Prostate gland (tissue), 2 donors: ENCODE results near the gene MTFP1. TPM values are rescaled to one million over a fixed set of nuclear protein-coding genes. Genes with fewer than 3 reads are reported as not detected.
A peak's percentile ranks its signal among the peaks of the same experiment; 100 is the strongest.

Experiments
- DNase-seq: peaks from one replicate; pipeline ENCODE4 v3.0.0-alpha.2; 2019; ENCODE audit warnings: low spot score
- H3K27ac ChIP-seq, 2 donors: fragments of 200-600 bp; sonication (generic); 2 replicates each; pipeline ENCODE4 v1.5.1; 2017 to 2019
- H3K27me3 ChIP-seq: fragments of 200-600 bp; sonication (generic); replicated peaks from 2 replicates; pipeline ENCODE4 v1.5.1; 2019; ENCODE audit not compliant: insufficient read depth
- H3K36me3 ChIP-seq, 2 donors: fragments of 200-600 bp; sonication (generic); 1 replicate in 1 of 2; 2 replicates in 1 of 2; pipeline versions ENCODE4 v1.5.1 to v1.8.1; 2017 to 2019
- H3K4me1 ChIP-seq: fragments of 200-600 bp; sonication (generic); replicated peaks from 2 replicates; pipeline ENCODE4 v1.5.1; 2019
- H3K4me3 ChIP-seq, 2 donors: fragments of 200-600 bp; sonication (generic); 2 replicates each; pipeline ENCODE4 v1.5.1; 2017 to 2019
- H3K9me3 ChIP-seq: fragments of 200-600 bp; sonication (generic); 2 replicates; pipeline ENCODE4 v1.5.1; 2017
- CTCF ChIP-seq, 4 experiments: fragments of 200-600 bp in 2 of 4; fragments of 450-650 bp in 2 of 4; sonication (generic) in 2 of 4; IDR thresholded peaks; 1 replicate in 3 of 4; 2 replicates in 1 of 4; pipeline ENCODE4 v1.5.1; 2016 to 2019; ENCODE audit warnings: antibody characterized with exemption in 4 of 4, mild to moderate bottlenecking in 2 of 4, moderate library complexity in 2 of 4
- POLR2A ChIP-seq: fragments of 450-650 bp; IDR thresholded peaks from one replicate; pipeline ENCODE4 v1.6.1; 2016; ENCODE audit warnings: antibody characterized with exemption, mild to moderate bottlenecking
- POLR2AphosphoS5 ChIP-seq: sonication (generic); formaldehyde crosslinking; IDR thresholded peaks from one replicate; pipeline ENCODE4 v1.6.1; 2017; ENCODE audit warnings: antibody characterized with exemption
- WGBS: methylation state at CpG from one replicate; pipeline ENCODE4 v1.1.5; 2018; 5-methylcytosine and 5-hydroxymethylcytosine counted together
- intact Hi-C: fragments of 100-400 bp; cut with DNase I; formaldehyde crosslinking; loops from one replicate; pipeline ENCODE4 v1.14.2; 2022
- total RNA-seq, 2 donors: library from RNA; depleted of rRNA; stranded (reverse); fragments of >200 nt; gene quantifications; one replicate each; pipeline ENCODE4 v1.1.0, GENCODE V29; 2016

The MTFP1 gene
- total RNA-seq, 2 donors from 2014 or later = 14.1 to 28.1 TPM

- peaks cover 0 to 6% of the 10 kb centered on the region in 2 donors for H3K36me3 ChIP-seq
- intact Hi-C loops = no loop called here
Measured at GRCh38 chr22:30408388-30409102, 17.0 kb upstream of the MTFP1 start.

DNA sequence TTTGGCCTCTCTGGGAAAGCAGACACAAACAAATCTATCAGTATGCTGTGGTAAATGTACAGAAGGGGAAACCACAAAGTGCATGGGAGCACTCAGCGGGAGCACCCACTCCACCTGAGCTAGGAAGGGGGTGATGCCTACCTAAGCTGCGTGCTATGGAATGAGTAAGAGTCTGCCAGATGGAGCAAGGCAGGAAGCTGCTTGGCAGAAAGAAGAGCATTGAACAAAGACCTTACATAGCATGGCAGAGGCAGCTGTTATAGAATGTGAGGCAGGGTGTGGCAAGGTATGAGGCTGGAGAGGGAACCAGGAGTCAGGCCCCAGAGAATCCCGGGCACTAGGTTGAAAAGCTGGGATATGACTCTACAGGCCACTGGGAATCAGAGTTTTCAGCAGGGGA is 13.8 kb upstream of the MTFP1 start:
- WGBS = 84% methylated on average over 3 of the region's 3 CpGs
- intact Hi-C loops = no loop called here
- TF ChIP-seq CTCF (IDR thresholded peaks at IDR 0.05) (no peak), POLR2AphosphoS5 (no peak), POLR2A (no peak)
- Histone ChIP-seq H3K36me3 (peaks cover 0 to 6% of the 10 kb centered on the region in 2 donors), H3K4me3 (no peak overlapping the region), H3K4me1 (no peaks in the 10 kb centered on the region), H3K27me3 (no peaks in the 10 kb centered on the region), H3K27ac (peak overlapping the region in 1 of 2 donors; percentile 19), H3K9me3 (no peaks in the 10 kb centered on the region)
- no peak for DNase-seq

More at GRCh38 chr22:30408388-30409102, 17.0 kb upstream of the MTFP1 start:
- H3K27me3 ChIP-seq = no peaks in the 10 kb centered on the region
- no peaks in the 10 kb centered on the region for H3K4me1 ChIP-seq
- no peak for TF ChIP-seq POLR2AphosphoS5
- no peak for TF ChIP-seq POLR2A
- TF ChIP-seq CTCF (IDR thresholded peaks at IDR 0.05) = no peak
- H3K27ac ChIP-seq = no peak overlapping the region
- 77% methylated on average over 13 of the region's 13 CpGs for WGBS
- DNase-seq = no peak
- no peak overlapping the region for H3K4me3 ChIP-seq
- H3K9me3 ChIP-seq = no peaks in the 10 kb centered on the region

- WGBS = 72% methylated on average over 4 of the region's 4 CpGs
- Histone ChIP-seq H3K27ac (peak overlapping the region in 1 of 2 donors; percentile 95), H3K4me3 (no peak overlapping the region), H3K4me1 (no peaks in the 10 kb centered on the region), H3K36me3 (peaks cover 0 to 6% of the 10 kb centered on the region in 2 donors), H3K9me3 (no peaks in the 10 kb centered on the region), H3K27me3 (no peaks in the 10 kb centered on the region)
- TF ChIP-seq POLR2A (no peak), POLR2AphosphoS5 (no peak), CTCF (IDR thresholded peaks at IDR 0.05) (no peak)
- no peak for DNase-seq
- intact Hi-C loops = no loop called here
Measured at GRCh38 chr22:30413001-30413400, 12.6 kb upstream of the MTFP1 start.

DNA sequence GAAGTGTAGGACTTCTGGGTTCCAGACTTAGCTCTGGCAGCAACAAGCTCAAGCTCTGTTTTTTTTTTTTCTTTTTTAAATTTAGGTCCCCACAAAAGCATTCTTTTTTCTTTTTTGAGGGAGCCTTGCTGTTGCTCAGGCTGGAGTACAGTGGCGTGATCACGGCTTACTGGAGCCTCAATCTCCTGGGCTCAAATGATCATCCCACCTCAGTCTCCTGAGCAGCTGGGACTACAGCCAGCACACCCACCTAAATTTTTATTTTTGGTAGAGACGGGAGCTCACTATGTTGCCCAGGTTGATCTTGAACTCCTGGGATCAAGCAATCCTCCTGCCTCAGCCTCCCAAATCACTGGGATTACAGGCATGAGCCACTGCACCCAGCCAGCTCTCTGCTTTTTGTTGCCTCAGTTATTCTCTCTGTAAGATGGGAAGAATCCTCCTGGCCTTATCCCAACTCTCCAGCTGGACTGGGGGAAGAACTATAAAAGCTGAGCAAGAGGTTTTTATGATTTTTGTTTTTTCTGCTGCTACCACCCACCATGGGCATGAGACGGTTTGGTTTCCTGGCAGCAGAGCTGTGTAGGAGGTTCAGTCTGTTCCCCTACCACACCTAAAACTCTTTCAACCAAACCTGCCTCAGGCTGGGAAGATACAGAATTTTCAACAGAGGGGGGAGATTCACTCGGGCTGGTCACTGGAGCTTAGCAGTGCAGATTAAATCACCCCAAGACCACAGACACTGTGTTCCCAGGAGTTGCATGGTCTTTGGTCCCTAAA is 11.6 kb upstream of the MTFP1 start:
- 79% methylated on average over 5 of the region's 5 CpGs for WGBS
- Histone ChIP-seq H3K9me3 (no peaks in the 10 kb centered on the region), H3K36me3 (peaks cover 0 to 6% of the 10 kb centered on the region in 2 donors), H3K4me3 (no peak overlapping the region), H3K27me3 (no peaks in the 10 kb centered on the region), H3K4me1 (peaks cover 5% of the 10 kb centered on the region), H3K27ac (peak overlapping the region in 1 of 2 donors; percentile 95)
- no peak for DNase-seq
- intact Hi-C loops = no loop called here
- no peak for TF ChIP-seq POLR2AphosphoS5
- no peak for TF ChIP-seq POLR2A
- TF ChIP-seq CTCF (IDR thresholded peaks at IDR 0.05) = no peak
